ENCODE measurements around the gene DHX15. TPM values are rescaled to one million over a fixed set of nuclear protein-coding genes. Genes with fewer than 3 reads are reported as not detected.

DHX15 gene
- 83.5 and 87.3 TPM in 2 replicates for total RNA-seq

GRCh38 chr4:24584211-24584850 lies at the start of gene DHX15:
Gene DHX15, minus strand, starts transcription at chr4:24584554. Its CDS starts 161 bp downstream, at chr4:24584393.

Other genes with a start within 250 kb of the DHX15 start
- gene SOD3, start 211.0 kb upstream of the DHX15 start, total RNA-seq: 4.5 TPM in 2 replicates